ENCODE measurements around the gene DNAJC7. TPM values are rescaled to one million over a fixed set of nuclear protein-coding genes. Genes with fewer than 3 reads are reported as not detected.

Gene DNAJC7, protein sequence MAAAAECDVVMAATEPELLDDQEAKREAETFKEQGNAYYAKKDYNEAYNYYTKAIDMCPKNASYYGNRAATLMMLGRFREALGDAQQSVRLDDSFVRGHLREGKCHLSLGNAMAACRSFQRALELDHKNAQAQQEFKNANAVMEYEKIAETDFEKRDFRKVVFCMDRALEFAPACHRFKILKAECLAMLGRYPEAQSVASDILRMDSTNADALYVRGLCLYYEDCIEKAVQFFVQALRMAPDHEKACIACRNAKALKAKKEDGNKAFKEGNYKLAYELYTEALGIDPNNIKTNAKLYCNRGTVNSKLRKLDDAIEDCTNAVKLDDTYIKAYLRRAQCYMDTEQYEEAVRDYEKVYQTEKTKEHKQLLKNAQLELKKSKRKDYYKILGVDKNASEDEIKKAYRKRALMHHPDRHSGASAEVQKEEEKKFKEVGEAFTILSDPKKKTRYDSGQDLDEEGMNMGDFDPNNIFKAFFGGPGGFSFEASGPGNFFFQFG
- total RNA-seq: 10 to 100 TPM; 76.0 to 79.6 TPM

DNA sequence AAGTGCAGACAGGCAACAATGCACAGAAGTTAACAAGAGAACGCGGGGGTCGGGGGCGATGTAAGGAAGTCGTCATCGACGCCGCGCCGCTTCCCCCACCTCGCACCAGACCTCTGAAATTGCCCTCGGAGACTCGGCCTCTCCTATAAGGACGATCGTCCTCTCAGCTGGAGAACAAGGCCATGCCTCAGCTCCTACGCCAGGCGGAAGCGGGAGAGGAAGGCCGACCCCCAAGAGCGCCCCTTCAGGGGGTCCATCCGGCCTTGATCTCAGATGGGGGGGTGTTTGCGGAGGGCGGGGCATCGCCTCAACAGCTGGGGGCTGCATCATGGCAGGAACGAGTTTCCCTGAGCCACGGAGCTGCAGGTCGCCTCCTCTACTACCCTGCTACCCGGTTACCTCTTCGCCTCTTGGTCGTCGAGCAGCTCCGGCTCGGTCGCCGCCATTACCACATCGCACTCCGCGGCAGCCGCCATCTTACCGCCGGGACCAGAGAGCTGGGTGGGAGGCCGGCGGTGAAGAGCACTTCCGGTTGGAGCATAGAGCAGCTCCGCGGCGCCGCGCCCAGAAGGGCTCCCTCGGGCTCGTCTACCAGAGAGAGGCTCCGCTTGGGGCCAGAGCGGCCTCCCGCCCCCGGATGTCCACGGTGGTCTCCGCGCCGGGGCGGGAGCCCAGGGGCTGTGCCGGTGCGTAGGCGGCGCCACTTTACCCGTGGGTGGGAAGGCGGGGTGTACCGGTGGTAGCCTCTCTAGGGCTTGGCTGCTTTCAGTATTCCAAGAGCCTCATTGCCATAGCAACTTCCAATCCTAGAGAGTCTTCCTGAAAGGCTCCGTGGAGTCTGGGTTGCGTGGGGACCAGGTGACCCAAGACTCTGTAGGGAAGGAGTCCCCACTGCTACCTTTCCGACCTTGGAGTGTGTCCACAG, at the start of gene DNAJC7:
TSS of gene DNAJC7 (minus strand) at position 499 of the 925 bp plus-strand sequence. CDS start at position 476, 23 bp downstream.

DNA sequence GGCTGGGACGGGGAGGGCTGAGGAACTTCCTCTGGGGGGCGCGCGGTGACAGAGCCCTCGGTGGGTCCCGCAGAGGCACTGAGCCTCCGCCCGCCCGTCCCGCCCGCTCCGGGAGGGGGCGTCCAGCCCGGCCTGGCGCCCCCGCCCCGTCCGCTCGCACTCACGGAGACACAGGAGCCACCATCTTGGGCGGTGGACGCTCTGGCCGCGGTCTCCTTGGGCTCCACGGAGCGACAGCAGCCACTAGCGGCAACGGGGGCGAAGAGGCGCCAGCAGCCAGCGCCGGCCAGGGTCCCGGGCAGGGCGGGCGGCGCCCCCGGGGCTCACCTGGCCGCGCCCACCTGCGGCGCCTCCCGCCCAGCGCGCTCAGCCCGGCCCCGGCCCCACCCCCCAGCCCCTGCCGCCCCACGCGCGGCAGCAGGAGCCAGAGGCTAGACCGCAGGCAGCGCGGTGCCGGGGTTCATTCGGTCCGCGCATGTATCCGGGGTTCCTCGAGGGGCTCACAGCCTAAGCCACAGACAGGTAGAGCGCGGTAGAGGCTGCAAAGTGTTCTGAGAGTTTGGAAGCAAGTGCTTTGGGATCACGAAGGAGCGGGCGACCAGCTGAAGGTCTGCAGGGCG, 33.3 kb upstream of the DNAJC7 start, which contains the start of gene C17orf113:
TSS of gene C17orf113 (minus strand) at position 209 of the 620 bp plus-strand sequence. CDS start 7,225 bp downstream, outside the sequence.

DNA sequence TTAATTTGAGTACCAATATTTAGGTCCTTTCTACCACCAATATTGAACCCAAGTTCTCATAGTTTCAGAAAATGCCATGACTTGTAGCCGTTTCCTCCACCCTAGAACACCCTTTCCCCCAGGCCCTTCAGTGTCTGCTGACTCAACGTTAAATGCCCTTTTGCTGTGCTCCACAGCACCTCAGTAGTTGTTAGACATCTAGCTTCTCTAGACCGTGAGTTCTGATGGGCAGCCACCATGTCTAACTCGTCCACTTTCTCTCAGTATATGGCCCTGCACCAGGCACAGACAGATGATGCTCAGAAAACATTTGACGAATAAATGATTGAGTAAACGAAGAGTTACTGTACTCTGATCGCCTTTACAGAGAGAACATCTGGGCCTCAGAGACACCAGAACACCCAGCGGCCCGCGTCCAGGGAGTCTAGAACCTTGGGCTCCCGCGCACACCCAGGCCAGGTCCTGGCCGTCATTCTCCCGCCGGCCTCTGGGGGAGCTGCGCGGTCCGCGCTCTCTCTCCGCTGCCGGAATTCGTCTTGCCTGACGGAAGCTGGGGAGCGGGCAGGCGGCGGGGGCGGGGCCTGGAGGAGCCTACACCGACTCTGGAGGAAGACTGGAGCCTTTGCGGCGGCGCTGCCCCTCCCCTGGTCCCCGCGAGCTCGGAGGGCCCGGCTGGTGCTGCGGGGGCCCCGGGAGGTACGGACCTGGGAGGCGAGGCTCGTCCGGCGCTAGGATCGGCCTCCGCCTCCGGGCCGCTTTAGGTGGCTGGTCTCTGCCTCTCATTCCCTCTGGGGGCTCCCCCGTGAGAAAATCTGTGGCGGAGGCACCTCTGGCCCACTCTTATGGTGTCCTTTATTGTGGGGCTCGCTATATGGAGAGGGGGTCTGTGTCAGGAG, 2.5 kb upstream of the DNAJC7 start, which contains the start of gene NKIRAS2:
TSS of gene NKIRAS2 (plus strand) at position 582 of the 896 bp plus-strand sequence. CDS start 1,488 bp downstream, outside the sequence.

DNA sequence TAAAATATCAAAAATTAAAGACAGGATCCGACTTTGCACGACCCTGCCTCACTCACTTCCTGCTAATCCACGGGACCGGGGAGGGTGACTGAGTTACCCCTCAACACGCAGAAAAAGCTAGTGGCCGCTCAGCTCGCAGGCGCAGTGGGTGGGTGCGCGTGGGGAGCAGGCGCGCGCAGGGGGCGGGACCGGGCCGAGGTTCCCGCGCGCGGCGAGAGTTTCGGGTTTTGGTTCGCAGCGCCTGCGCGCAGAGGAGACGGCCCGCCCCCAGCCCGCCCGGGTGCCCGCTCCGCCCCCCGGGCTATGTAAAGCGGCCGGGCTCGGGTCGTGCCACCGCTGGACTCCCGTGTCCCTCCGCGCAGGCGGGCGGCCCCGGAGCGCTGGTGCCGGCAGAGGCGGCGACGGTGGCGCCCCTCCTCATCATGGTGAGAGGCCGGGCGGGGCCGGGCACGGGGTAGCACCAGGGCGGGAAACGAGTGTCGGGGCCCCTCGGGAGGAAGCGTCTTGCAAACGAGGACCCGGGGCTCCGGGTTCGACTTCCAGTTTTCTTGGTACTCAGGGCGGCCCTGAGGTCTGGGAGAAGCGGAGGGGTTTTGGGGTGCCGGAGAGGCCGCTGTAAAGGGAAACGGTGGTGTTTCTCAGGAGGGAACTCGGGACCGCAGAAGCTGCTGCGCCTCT, 50.6 kb downstream of the DNAJC7 start, which contains the start of gene CNP:
TSS of gene CNP (plus strand) at position 333 of the 678 bp plus-strand sequence. CDS start at position 423, 90 bp downstream.

DNA sequence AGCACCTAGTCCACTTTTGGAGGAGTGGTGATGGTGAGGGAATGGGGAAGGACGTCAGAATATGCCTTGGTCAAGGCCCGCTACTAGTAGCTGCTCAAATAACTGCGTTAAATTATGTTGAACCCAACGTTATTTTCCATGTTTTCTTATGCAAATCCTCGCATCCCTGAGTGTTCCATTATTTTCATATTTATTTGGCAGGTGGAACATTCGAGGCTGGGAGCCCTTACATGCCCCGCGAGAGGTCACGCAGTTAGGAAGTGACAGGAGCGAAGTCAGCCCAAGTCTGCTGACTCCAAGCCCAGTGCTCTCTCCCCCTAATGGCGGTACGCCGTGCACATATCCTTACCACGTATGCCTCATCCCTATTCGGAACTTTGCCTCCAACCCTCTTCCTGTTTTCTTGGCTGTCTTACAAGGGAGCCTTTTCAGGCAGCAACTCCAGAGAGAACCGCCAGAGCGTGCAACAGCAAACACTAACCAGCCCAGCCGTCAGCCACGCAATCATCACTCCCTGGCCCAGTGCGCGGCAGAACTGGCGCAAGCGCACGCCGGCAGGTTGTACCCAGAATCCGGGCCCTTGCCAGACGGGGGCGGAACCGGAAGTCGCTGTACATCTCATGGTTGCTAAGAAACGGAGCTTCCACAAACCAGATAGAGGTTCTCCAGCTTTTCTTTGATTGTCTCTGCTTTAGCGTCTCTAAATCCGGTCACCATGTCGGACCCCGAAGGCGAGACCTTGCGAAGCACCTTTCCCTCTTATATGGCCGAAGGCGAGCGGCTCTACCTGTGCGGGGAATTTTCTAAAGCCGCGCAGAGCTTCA, 87.0 kb downstream of the DNAJC7 start, which contains the start of gene ODAD4:
TSS of gene ODAD4 (plus strand) at position 609 of the 824 bp plus-strand sequence. CDS start at position 716, 107 bp downstream.

Other genes starting within 250 kb of the DNAJC7 start
- gene JUP, start 230.7 kb downstream of the DNAJC7 start, total RNA-seq: 1 to 10 TPM in 1 of 2 experiments, under 1 TPM in 1; 0.63 to 1.1 TPM
- gene P3H4, start 205.5 kb downstream of the DNAJC7 start, total RNA-seq: 1 to 10 TPM; 2.9 to 3.3 TPM
- not detected for gene FKBP10, start 204.4 kb downstream of the DNAJC7 start, total RNA-seq
- 10 to 100 TPM; 18.4 to 19.9 TPM for gene NT5C3B, start 181.2 kb downstream of the DNAJC7 start, total RNA-seq
- gene KLHL10, start 179.6 kb downstream of the DNAJC7 start, total RNA-seq: not detected
- gene KLHL11, start 152.0 kb downstream of the DNAJC7 start, total RNA-seq: 10 to 100 TPM; 12.0 to 12.1 TPM
- 100 to 1,000 TPM; 141 to 143 TPM for gene ACLY, start 98.5 kb downstream of the DNAJC7 start, total RNA-seq
- gene ODAD4, start 86.8 kb downstream of the DNAJC7 start, total RNA-seq: 1 to 10 TPM in 1 of 2 experiments, under 1 TPM in 1; 0.89 to 1.4 TPM
- gene CNP, start 50.6 kb downstream of the DNAJC7 start, total RNA-seq: 10 to 100 TPM; 53.9 to 62.0 TPM
- 10 to 100 TPM; 20.8 to 21.4 TPM for gene NKIRAS2, start 2.7 kb upstream of the DNAJC7 start, total RNA-seq
- gene C17orf113, start 33.2 kb upstream of the DNAJC7 start, total RNA-seq: under 1 TPM; 0.07 to 0.08 TPM
- not detected for gene ZNF385C, start 81.0 kb upstream of the DNAJC7 start, total RNA-seq
- gene DHX58, start 95.3 kb upstream of the DNAJC7 start, total RNA-seq: 10 to 100 TPM; 30.1 to 30.3 TPM
- gene KAT2A, start 103.9 kb upstream of the DNAJC7 start, total RNA-seq: 10 to 100 TPM; 35.6 to 37.6 TPM
- gene HSPB9, start 105.4 kb upstream of the DNAJC7 start, total RNA-seq: not detected
- gene RAB5C, start 137.6 kb upstream of the DNAJC7 start, total RNA-seq: 10 to 100 TPM; 78.0 to 83.4 TPM
- gene KCNH4, start 163.7 kb upstream of the DNAJC7 start, total RNA-seq: under 1 TPM; 0.10 to 0.14 TPM
- not detected for gene HCRT, start 168.0 kb upstream of the DNAJC7 start, total RNA-seq
- 10 to 100 TPM; 15.8 to 16.9 TPM for gene GHDC, start 177.1 kb upstream of the DNAJC7 start, total RNA-seq

Measured in activated naive CD4-positive, alpha-beta T cell treated with anti-CD3 and anti-CD28 coated beads, Interleukin-2, amount 10 ng/mL, durations not matched to agents 5 hours and 36 hours (primary cell).